HCT116 (cell line): Measurements from ENCODE around the gene TNRC18. TPM values are rescaled to one million over a fixed set of nuclear protein-coding genes. Genes with fewer than 3 reads are reported as not detected.

Experiments used
- ATAC-seq: fragments of 200-7000 bp; cut with Tn5 transposase; 2 replicates; pipeline ENCODE4 v1.9.1; 2020; ENCODE audit warnings: mild to moderate bottlenecking, moderate library complexity
- BruUV-seq: library from RNA; stranded (reverse); fragments of 400-500 nt; replicated peaks from 2 replicates; lab custom pipeline; 2021; lab: Mats Ljungman, UMichigan
- CTCF ChIA-PET: fragments of 300-600 bp; sonication (Branson Sonifier 250); formaldehyde crosslinking; loops from one replicate; lab custom pipeline; 2021; ENCODE audit warnings: antibody characterized with exemption; lab: Charles Lee
- POLR2A ChIA-PET: fragments of 300-600, 350-600 bp; sonication (Branson Sonifier 250); formaldehyde crosslinking; loops from one replicate; lab custom pipeline; 2021; ENCODE audit warnings: antibody characterized with exemption; lab: Charles Lee
- RAD21 ChIA-PET, 2 experiments: fragments of 300-600 bp; sonication (Branson Sonifier 250); formaldehyde crosslinking; loops; one replicate each; lab custom pipeline; 2023; ENCODE audit warnings: low total read pairs in 2 of 2; ENCODE audit not compliant: uncharacterized antibody in 2 of 2, unreplicated experiment in 2 of 2, low non-redundant PET in 1 of 2; lab: Charles Lee
- DNase-seq: peaks from one replicate; pipeline ENCODE4 v3.0.0-alpha.2; 2010; ENCODE audit warnings: low read depth, low spot score
- H2AFZ ChIP-seq: fragments of 200-600 bp; shearing (Covaris generic), sonication (generic); 2 replicates; pipeline ENCODE4 v1.6.1; 2017; ENCODE audit warnings: low read depth, mixed run types, mixed read lengths, antibody characterized with exemption, low read length; ENCODE audit not compliant: poor library complexity, severe bottlenecking
- H3K27ac ChIP-seq: 2 replicates; pipeline ENCODE4 v1.5.1; 2012; ENCODE audit warnings: low read depth, low read length
- H3K27me3 ChIP-seq: fragments of 200-600 bp; sonication (generic); 2 replicates; pipeline ENCODE4 v1.6.1; 2016; ENCODE audit warnings: mixed run types, low read length, mixed read lengths; ENCODE audit not compliant: insufficient read depth
- H3K36me3 ChIP-seq, 2 experiments: fragments of 200-500 bp in 1 of 2; fragments of 200-600 bp in 1 of 2; sonication (Bioruptor generic) in 1 of 2; sonication (generic) in 1 of 2; 2 replicates each; pipeline versions ENCODE4 v1.5.1 to v1.6.1; 2014 to 2016; ENCODE audit warnings: low read length in 2 of 2, inconsistent platforms in 1 of 2, mixed read lengths in 1 of 2, mixed run types in 1 of 2; ENCODE audit not compliant: insufficient read depth in 2 of 2, control insufficient read depth in 1 of 2
- H3K4me1 ChIP-seq, 2 experiments: fragments of 200-600 bp in 1 of 2; sonication (generic) in 1 of 2; 2 replicates each; pipeline versions ENCODE4 v1.5.1 to v1.6.1; 2012 to 2017; ENCODE audit warnings: low read length in 2 of 2, inconsistent platforms in 1 of 2, mild to moderate bottlenecking in 1 of 2, mixed read lengths in 1 of 2, mixed run types in 1 of 2, moderate library complexity in 1 of 2; ENCODE audit not compliant: insufficient read depth in 2 of 2, control insufficient read depth in 1 of 2
- H3K4me2 ChIP-seq: fragments of 200-600 bp; sonication (generic); 2 replicates; pipeline ENCODE4 v1.6.1; 2017; ENCODE audit warnings: mixed run types, low read length, mixed read lengths
- H3K4me3 ChIP-seq, 2 experiments: fragments of 200-600 bp in 1 of 2; sonication (generic) in 1 of 2; replicated peaks in 1 of 2; 2 replicates each; pipeline ENCODE4 v1.5.1; 2011 to 2016; ENCODE audit warnings: low read length in 2 of 2, control low read depth in 1 of 2, low read depth in 1 of 2, mild to moderate bottlenecking in 1 of 2, mixed read lengths in 1 of 2, mixed run types in 1 of 2
- H3K79me2 ChIP-seq: fragments of 200-600 bp; sonication (generic); 2 replicates; pipeline ENCODE4 v1.6.1; 2017; ENCODE audit warnings: mild to moderate bottlenecking, mixed run types, low read length, moderate library complexity, mixed read lengths; ENCODE audit not compliant: insufficient read depth
- H3K9ac ChIP-seq: fragments of 200-600 bp; sonication (generic); 2 replicates; pipeline ENCODE4 v1.6.1; 2016; ENCODE audit warnings: low read length, mixed read lengths
- H3K9me2 ChIP-seq: fragments of 200-600 bp; sonication (generic), shearing (Covaris generic); 2 replicates; pipeline ENCODE4 v1.6.1; 2017; ENCODE audit warnings: mixed run types, mild to moderate bottlenecking, moderate library complexity; ENCODE audit not compliant: insufficient read depth
- H3K9me3 ChIP-seq, 2 experiments: fragments of 200-500 bp in 1 of 2; fragments of 200-600 bp in 1 of 2; sonication (Bioruptor generic) in 1 of 2; sonication (generic) in 1 of 2; 2 replicates each; pipeline ENCODE4 v1.6.1; 2014 to 2017; ENCODE audit warnings: low read length in 2 of 2, mixed read lengths in 2 of 2, inconsistent platforms in 1 of 2, low read depth in 1 of 2, mild to moderate bottlenecking in 1 of 2, mixed run types in 1 of 2, moderate library complexity in 1 of 2; ENCODE audit not compliant: control insufficient read depth in 1 of 2, insufficient read depth in 1 of 2
- H4K20me1 ChIP-seq: fragments of 200-600 bp; sonication (generic), shearing (Covaris generic); 2 replicates; pipeline ENCODE4 v1.6.1; 2017; ENCODE audit warnings: mixed run types, mild to moderate bottlenecking, moderate library complexity; ENCODE audit not compliant: insufficient read depth
- CTCF ChIP-seq, 3 experiments: fragments of 200-600 bp in 1 of 3; sonication (generic) in 1 of 3; IDR thresholded peaks in 2 of 3; conservative IDR thresholded peaks in 1 of 3; 2 replicates each; pipeline ENCODE4 v1.5.1; 2012 to 2017; ENCODE audit warnings: low read depth in 2 of 3, low read length in 2 of 3, antibody characterized with exemption in 1 of 3, borderline replicate concordance in 1 of 3, control low read depth in 1 of 3, mild to moderate bottlenecking in 1 of 3, mixed read lengths in 1 of 3, mixed run types in 1 of 3, moderate library complexity in 1 of 3; ENCODE audit not compliant: insufficient read depth in 1 of 3
- EGR1 ChIP-seq: IDR thresholded peaks from 2 replicates; pipeline ENCODE4 v1.6.1; 2012; ENCODE audit warnings: low read depth
- EZH2 ChIP-seq: fragments of 200-600 bp; sonication (generic); IDR thresholded peaks from 2 replicates; pipeline ENCODE4 v1.6.1; 2017; ENCODE audit warnings: antibody characterized with exemption, mixed run types
- JUND ChIP-seq: IDR thresholded peaks from 2 replicates; pipeline ENCODE4 v1.6.1; 2012
- MAX ChIP-seq: IDR thresholded peaks from 2 replicates; pipeline ENCODE4 v1.6.1; 2012
- POLR2A ChIP-seq: IDR thresholded peaks from 2 replicates; pipeline ENCODE4 v1.7.0; 2011; ENCODE audit warnings: borderline replicate concordance; ENCODE audit not compliant: insufficient read depth, insufficient read length; ENCODE audit errors: extremely low read depth
- POLR2AphosphoS5 ChIP-seq: IDR thresholded peaks from 2 replicates; pipeline ENCODE4 v1.6.1; 2011; ENCODE audit warnings: mild to moderate bottlenecking, low read depth, low read length, moderate library complexity
- REST ChIP-seq: IDR thresholded peaks from 2 replicates; pipeline ENCODE4 v1.6.1; 2012; ENCODE audit warnings: low read depth
- SP1 ChIP-seq: IDR thresholded peaks from 2 replicates; pipeline ENCODE4 v1.6.1; 2012; ENCODE audit warnings: low read depth
- ZBTB33 ChIP-seq: IDR thresholded peaks from 2 replicates; pipeline ENCODE4 v1.6.1; 2011; ENCODE audit warnings: mild to moderate bottlenecking, low read length, moderate library complexity; ENCODE audit not compliant: insufficient replicate concordance; ENCODE audit errors: extremely low read depth
- ZNF274 ChIP-seq: fragments of 200-500 bp; sonication (Bioruptor generic); IDR thresholded peaks from 2 replicates; pipeline ENCODE4 v1.6.1; 2014; ENCODE audit warnings: mild to moderate bottlenecking, low read depth, low read length, inconsistent platforms
- intact Hi-C: fragments of 100-400 bp; cut with micrococcal nuclease; formaldehyde crosslinking; loops from 2 replicates; pipeline ENCODE4 v1.10.0; 2022
- total RNA-seq: library from RNA; stranded (reverse); gene quantifications from one replicate; pipeline ENCODE4 v1.2.1, GENCODE V29; 2021; ENCODE audit not compliant: unreplicated experiment

TNRC18 gene
- total RNA-seq, 1 experiment from 2014 or later, result 101 TPM

- H3K36me3 ChIP-seq, result 0 out of 4 replicates have a peak, but pooled peaks cover 0 to 5% of the 10 kb centered on the region in 2 experiments
- no peak overlapping the region for H3K4me3 ChIP-seq
- DNase-seq (no peak), ATAC-seq (no peak)
- POLR2A ChIA-PET, result no interaction called here
- H3K27ac ChIP-seq, result no peak overlapping the region
- no peaks in the 10 kb centered on the region for H3K79me2 ChIP-seq
- H2AFZ ChIP-seq, result no peak overlapping the region
- CTCF ChIA-PET, result interaction anchor here (1.2 kb wide), 1 partner anchor 229 kb away, joined by 3 read pairs; no protein-coding TSS in a partner anchor
- H3K9me3 ChIP-seq, result peaks cover 0 to 4% of the 10 kb centered on the region in 2 experiments; a peak in 1 of 4 replicates
- H3K9ac ChIP-seq, result no peak overlapping the region
- peaks cover 5 to 13% of the 10 kb centered on the region in 2 experiments; a peak in 3 of 4 replicates for H3K4me1 ChIP-seq
- no TSS peak for BruUV-seq
- TF ChIP-seq SP1 (no peak), JUND (no peak), ZNF274 (no peak), POLR2AphosphoS5 (no peak), REST (no peak), ZBTB33 (no peak), CTCF (IDR thresholded peaks at IDR 0.05 in 2 of 3, conservative IDR thresholded peaks at IDR 0.05 in 1 of 3; ENCODE audit: borderline replicate concordance in 1 of 3, insufficient read depth in 1 of 3, low read depth in 2 of 3, low read length in 2 of 3) (no peak), EGR1 (no peak), EZH2 (no peak), MAX (no peak), POLR2A (no peak)
- H3K27me3 ChIP-seq, result no peaks in the 10 kb centered on the region
- H3K4me2 ChIP-seq, result no peak overlapping the region
- no peaks in the 10 kb centered on the region for H3K9me2 ChIP-seq
- RAD21 ChIA-PET, result no interaction called here
- H4K20me1 ChIP-seq, result no peaks in the 10 kb centered on the region
- intact Hi-C loops, result no loop called here
Measured at GRCh38 chr7:5436003-5436678, 12.5 kb upstream of the TNRC18 start.
